Type B pancreatic cell (in vitro differentiated cells): Measurements from ENCODE around the gene PEX10. TPM values are rescaled to one million over a fixed set of nuclear protein-coding genes. Genes with fewer than 3 reads are reported as not detected.

ENCODE experiments used
- DNase-seq: peaks from one replicate; pipeline ENCODE4 v3.0.0; 2021; ENCODE audit warnings: mixed read lengths; ENCODE audit not compliant: unreplicated experiment; ENCODE audit errors: extremely low spot score
- H3K27ac Mint-ChIP-seq: 2 replicates; pipeline ENCODE4 v1.8.0; 2021; ENCODE audit warnings: mild to moderate bottlenecking, mixed read lengths
- H3K27me3 Mint-ChIP-seq: 2 replicates; pipeline ENCODE4 v1.8.0; 2021; ENCODE audit warnings: mixed read lengths
- H3K36me3 Mint-ChIP-seq: 2 replicates; pipeline ENCODE4 v1.8.0; 2021; ENCODE audit warnings: mixed read lengths
- H3K4me1 Mint-ChIP-seq: one replicate; pipeline ENCODE4 v1.8.0; 2021; ENCODE audit warnings: mixed read lengths; ENCODE audit not compliant: unreplicated experiment
- H3K4me3 Mint-ChIP-seq: 2 replicates; pipeline ENCODE4 v1.8.0; 2021; ENCODE audit warnings: mild to moderate bottlenecking, mixed read lengths
- H3K9me3 Mint-ChIP-seq: 2 replicates; pipeline ENCODE4 v1.8.0; 2021; ENCODE audit warnings: mixed read lengths
- CTCF ChIP-seq: fragments of 200-600 bp; sonication (generic); conservative IDR thresholded peaks from 2 replicates; pipeline ENCODE4 v1.5.0; 2021; ENCODE audit warnings: antibody characterized with exemption, mild to moderate bottlenecking
- total RNA-seq: library from RNA; stranded (reverse); gene quantifications from 2 replicates; pipeline ENCODE4 v1.2.1, GENCODE V29; 2021; ENCODE audit warnings: low replicate concordance

PEX10 gene
- total RNA-seq, 1 donor from 2014 or later = 27.3 TPM

- Mint-ChIP-seq H3K4me1 (no peaks in the 10 kb centered on the region), H3K4me3 (no peak overlapping the region), H3K9me3 (no peaks in the 10 kb centered on the region), H3K27ac (no peak overlapping the region), H3K27me3 (peaks cover 15% of the 10 kb centered on the region), H3K36me3 (no peaks in the 10 kb centered on the region)
- no peak for DNase-seq
- TF ChIP-seq CTCF = no peak
Observed at GRCh38 chr1:2425892-2426291, 13.5 kb upstream of the PEX10 start.

- no peak for TF ChIP-seq CTCF
- H3K4me3 Mint-ChIP-seq = no peak overlapping the region
- DNase-seq = no peak
- H3K27ac Mint-ChIP-seq = no peak overlapping the region
- H3K36me3 Mint-ChIP-seq = no peaks in the 10 kb centered on the region
- no peaks in the 10 kb centered on the region for H3K4me1 Mint-ChIP-seq
- no peaks in the 10 kb centered on the region for H3K9me3 Mint-ChIP-seq
- peaks cover 21% of the 10 kb centered on the region for H3K27me3 Mint-ChIP-seq
Observed at GRCh38 chr1:2422523-2422922, 10.2 kb upstream of the PEX10 start.

- Mint-ChIP-seq H3K27ac (no peak overlapping the region), H3K4me1 (peaks cover 3% of the 10 kb centered on the region), H3K4me3 (no peak overlapping the region), H3K36me3 (no peaks in the 10 kb centered on the region), H3K9me3 (no peaks in the 10 kb centered on the region), H3K27me3 (peaks cover 27% of the 10 kb centered on the region)
- no peak for DNase-seq
- no peak for TF ChIP-seq CTCF
Observed at GRCh38 chr1:2419416-2419815, 7.1 kb upstream of the PEX10 start.

- Mint-ChIP-seq H3K4me3 (no peak overlapping the region), H3K27me3 (peaks cover 25% of the 10 kb centered on the region), H3K27ac (no peak overlapping the region), H3K9me3 (no peaks in the 10 kb centered on the region), H3K36me3 (no peaks in the 10 kb centered on the region), H3K4me1 (peaks cover 8% of the 10 kb centered on the region)
- no peak for TF ChIP-seq CTCF
- DNase-seq = no peak
Observed at GRCh38 chr1:2418791-2419320, 6.5 kb upstream of the PEX10 start.

GRCh38 chr1:2417833-2418225 lies 5.5 kb upstream of the PEX10 start:
- Mint-ChIP-seq H3K4me1 (peaks cover 8% of the 10 kb centered on the region), H3K27ac (no peak overlapping the region), H3K36me3 (no peaks in the 10 kb centered on the region), H3K27me3 (peaks cover 21% of the 10 kb centered on the region), H3K4me3 (no peak overlapping the region), H3K9me3 (no peaks in the 10 kb centered on the region)
- TF ChIP-seq CTCF = no peak
- DNase-seq = no peak
